Measurements from ENCODE around the gene GHRHR. TPM values are rescaled to one million over a fixed set of nuclear protein-coding genes. Genes with fewer than 3 reads are reported as not detected.

Gene GHRHR
- total RNA-seq, 1 donor from 2014 or later: not detected

GRCh38 chr7:30916767-30917166 lies 47.0 kb upstream of the GHRHR start:
- Mint-ChIP-seq H3K27ac (peak overlapping the region; percentile 52), H3K4me3 (ENCODE audit: low read depth) (no peak overlapping the region), H3K9me3 (ENCODE audit: low read depth) (no peaks in the 10 kb centered on the region), H3K36me3 (ENCODE audit: insufficient read depth) (no peaks in the 10 kb centered on the region), H3K27me3 (peaks cover 9% of the 10 kb centered on the region), H3K4me1 (ENCODE audit: low read depth) (peaks cover 16% of the 10 kb centered on the region)
- no peak for DNase-seq (ENCODE audit: low spot score, unreplicated experiment)
- no peak for TF ChIP-seq CTCF (IDR thresholded peaks at IDR 0.05; ENCODE audit: unreplicated experiment)

GRCh38 chr7:30917216-30917893 lies 46.4 kb upstream of the GHRHR start:
- H3K27ac Mint-ChIP-seq: no peak overlapping the region

GRCh38 chr7:30918676-30919075 lies 45.1 kb upstream of the GHRHR start:
- TF ChIP-seq CTCF (IDR thresholded peaks at IDR 0.05; ENCODE audit: unreplicated experiment): no peak
- DNase-seq (ENCODE audit: low spot score, unreplicated experiment): no peak
- H3K4me1 Mint-ChIP-seq (ENCODE audit: low read depth): peaks cover 13% of the 10 kb centered on the region
- no peaks in the 10 kb centered on the region for H3K36me3 Mint-ChIP-seq (ENCODE audit: insufficient read depth)
- no peak overlapping the region for H3K4me3 Mint-ChIP-seq (ENCODE audit: low read depth)
- H3K27me3 Mint-ChIP-seq: no peaks in the 10 kb centered on the region
- H3K9me3 Mint-ChIP-seq (ENCODE audit: low read depth): no peaks in the 10 kb centered on the region
- no peak overlapping the region for H3K27ac Mint-ChIP-seq

More at GRCh38 chr7:30917216-30917893, 46.4 kb upstream of the GHRHR start:
- no peaks in the 10 kb centered on the region for H3K9me3 Mint-ChIP-seq (ENCODE audit: low read depth)
- H3K27me3 Mint-ChIP-seq: peaks cover 9% of the 10 kb centered on the region
- TF ChIP-seq CTCF (IDR thresholded peaks at IDR 0.05; ENCODE audit: unreplicated experiment): no peak
- peaks cover 16% of the 10 kb centered on the region for H3K4me1 Mint-ChIP-seq (ENCODE audit: low read depth)
- DNase-seq (ENCODE audit: low spot score, unreplicated experiment): no peak
- H3K36me3 Mint-ChIP-seq (ENCODE audit: insufficient read depth): no peaks in the 10 kb centered on the region
- H3K4me3 Mint-ChIP-seq (ENCODE audit: low read depth): no peak overlapping the region

GRCh38 chr7:30920021-30920583 lies 43.7 kb upstream of the GHRHR start:
- no peak overlapping the region for H3K27ac Mint-ChIP-seq
- H3K9me3 Mint-ChIP-seq (ENCODE audit: low read depth): no peaks in the 10 kb centered on the region
- TF ChIP-seq CTCF (IDR thresholded peaks at IDR 0.05; ENCODE audit: unreplicated experiment): no peak
- peaks cover 3% of the 10 kb centered on the region for H3K27me3 Mint-ChIP-seq
- no peak for DNase-seq (ENCODE audit: low spot score, unreplicated experiment)
- no peaks in the 10 kb centered on the region for H3K36me3 Mint-ChIP-seq (ENCODE audit: insufficient read depth)
- no peak overlapping the region for H3K4me3 Mint-ChIP-seq (ENCODE audit: low read depth)
- H3K4me1 Mint-ChIP-seq (ENCODE audit: low read depth): peaks cover 11% of the 10 kb centered on the region

GRCh38 chr7:30920584-30921539 lies 42.9 kb upstream of the GHRHR start:
- Mint-ChIP-seq H3K27ac (no peak overlapping the region), H3K4me1 (ENCODE audit: low read depth) (peaks cover 9% of the 10 kb centered on the region), H3K4me3 (ENCODE audit: low read depth) (no peak overlapping the region), H3K9me3 (ENCODE audit: low read depth) (no peaks in the 10 kb centered on the region), H3K27me3 (peaks cover 3% of the 10 kb centered on the region), H3K36me3 (ENCODE audit: insufficient read depth) (no peaks in the 10 kb centered on the region)
- TF ChIP-seq CTCF (IDR thresholded peaks at IDR 0.05; ENCODE audit: unreplicated experiment): no peak
- DNase-seq (ENCODE audit: low spot score, unreplicated experiment): no peak

Data from progenitor cell of endocrine pancreas (in vitro differentiated cells).